Measurements from ENCODE around the gene PRCD.
A peak's percentile ranks its signal among the peaks of the same experiment; 100 is the strongest.

PRCD gene

DNA sequence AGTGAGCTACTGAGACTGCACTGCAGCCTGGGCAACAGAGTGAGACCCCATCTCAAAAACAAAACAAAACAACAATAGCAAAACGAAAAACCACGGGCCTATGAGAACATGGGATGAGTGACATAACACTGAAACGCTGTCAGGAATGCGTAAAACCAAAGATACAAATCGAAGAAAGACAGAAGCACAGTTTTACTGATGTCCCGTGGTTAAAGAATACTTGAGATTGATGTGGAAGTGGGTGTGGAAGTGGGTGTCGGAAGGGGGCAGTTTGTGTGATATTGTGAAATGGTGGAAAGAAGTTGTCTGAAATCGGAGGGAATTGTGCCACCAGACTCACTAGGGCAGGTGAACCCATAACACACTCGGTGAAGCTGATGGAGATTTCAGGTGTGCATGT, 36.3 kb downstream of the PRCD start:
- H3K4me1 Mint-ChIP-seq = no peaks in the 10 kb centered on the region
- H3K27ac Mint-ChIP-seq = peak overlapping the region; percentile 24
- H3K36me3 Mint-ChIP-seq = no peaks in the 10 kb centered on the region
- no peaks in the 10 kb centered on the region for H3K27me3 Mint-ChIP-seq
- no peaks in the 10 kb centered on the region for H3K9me3 Mint-ChIP-seq
- no peak overlapping the region for H3K4me3 Mint-ChIP-seq

DNA sequence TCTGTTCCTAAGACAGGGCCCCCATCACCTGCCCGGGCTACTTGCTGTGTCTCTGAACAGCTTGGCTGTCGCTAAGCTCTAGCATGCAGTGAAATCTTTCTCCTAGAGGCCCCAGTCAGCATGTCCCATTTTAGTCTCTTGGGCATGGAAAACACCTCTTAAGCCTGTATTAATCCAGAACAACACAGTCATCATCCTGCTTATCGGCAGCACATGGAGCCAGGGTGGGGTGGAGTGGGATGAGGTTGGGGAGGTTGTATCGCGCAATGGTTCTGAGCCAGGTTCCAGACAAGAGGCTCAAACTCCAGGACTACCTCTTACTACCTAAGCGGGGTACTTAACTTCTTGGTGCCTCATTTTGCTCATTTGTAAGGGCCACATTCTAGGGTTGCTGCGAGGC, 38.0 kb downstream of the PRCD start:
- Mint-ChIP-seq H3K27me3 (peaks cover 5% of the 10 kb centered on the region), H3K27ac (no peak overlapping the region), H3K4me1 (no peaks in the 10 kb centered on the region), H3K36me3 (no peaks in the 10 kb centered on the region), H3K4me3 (no peak overlapping the region), H3K9me3 (no peaks in the 10 kb centered on the region)

DNA sequence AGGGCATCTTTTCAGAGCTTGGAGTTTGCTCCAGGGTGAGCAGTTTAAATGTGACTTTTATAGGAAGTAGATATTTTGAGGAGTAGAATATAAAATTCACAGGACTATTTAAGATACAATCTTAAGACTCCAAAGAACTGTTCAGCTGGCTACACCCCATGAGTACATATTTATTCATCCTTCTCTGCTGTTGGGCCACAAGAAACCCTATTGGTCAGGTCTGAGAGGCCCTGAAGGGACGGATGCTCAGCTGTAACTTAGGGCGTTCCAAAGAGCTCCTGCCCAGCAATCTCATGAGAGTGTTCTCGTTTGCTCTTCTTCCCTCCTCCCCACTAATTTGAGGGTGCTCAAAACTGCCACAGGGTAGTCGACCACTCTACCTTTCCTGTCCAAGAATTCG, 38.5 kb downstream of the PRCD start:
- Mint-ChIP-seq H3K27me3 (peaks cover 5% of the 10 kb centered on the region), H3K4me1 (no peaks in the 10 kb centered on the region), H3K4me3 (no peak overlapping the region), H3K36me3 (no peaks in the 10 kb centered on the region), H3K9me3 (no peaks in the 10 kb centered on the region), H3K27ac (no peak overlapping the region)

DNA sequence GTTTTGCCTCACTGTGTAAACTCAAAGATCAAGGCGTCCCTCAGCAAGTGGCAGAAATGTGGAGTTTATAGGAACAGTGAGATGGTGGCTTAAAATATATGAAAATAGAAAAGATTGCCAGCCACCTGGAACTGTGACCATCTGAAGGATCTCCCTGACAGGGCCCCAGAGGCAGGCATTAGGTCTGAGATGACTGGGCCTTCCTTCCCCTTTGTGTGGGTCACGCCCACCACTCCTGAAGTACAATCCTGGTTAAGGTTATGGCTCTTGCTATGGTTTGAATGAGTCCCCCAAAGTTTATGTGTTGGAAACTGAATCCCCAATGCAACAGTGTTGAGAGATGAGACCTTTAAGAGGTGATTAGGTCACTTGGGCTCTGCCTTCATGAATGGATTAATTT, 39.4 kb downstream of the PRCD start:
- no peak overlapping the region for H3K4me3 Mint-ChIP-seq
- no peaks in the 10 kb centered on the region for H3K9me3 Mint-ChIP-seq
- no peaks in the 10 kb centered on the region for H3K4me1 Mint-ChIP-seq
- no peak overlapping the region for H3K27ac Mint-ChIP-seq
- no peaks in the 10 kb centered on the region for H3K36me3 Mint-ChIP-seq
- peaks cover 10% of the 10 kb centered on the region for H3K27me3 Mint-ChIP-seq

DNA sequence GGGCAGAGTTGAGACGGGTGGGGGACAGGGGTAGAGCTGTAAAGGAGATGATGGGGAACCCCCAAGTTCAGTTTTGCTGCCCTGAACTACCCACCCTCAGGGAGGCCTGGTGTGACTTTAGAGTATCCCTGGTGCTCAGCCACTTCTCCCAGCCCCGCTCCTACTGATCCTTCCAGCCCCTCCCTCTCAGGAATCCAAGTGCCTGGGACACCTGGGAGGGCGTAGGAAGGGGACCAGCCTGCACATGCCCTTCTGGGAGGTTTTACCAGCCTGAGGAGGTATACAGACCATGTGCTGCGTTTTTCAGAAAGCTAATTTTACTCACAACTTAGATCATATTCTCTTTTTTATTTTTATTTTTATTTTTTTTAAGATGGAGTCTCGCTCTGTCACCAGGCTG, 41.7 kb downstream of the PRCD start:
- no peaks in the 10 kb centered on the region for H3K9me3 Mint-ChIP-seq
- H3K36me3 Mint-ChIP-seq = no peaks in the 10 kb centered on the region
- no peak overlapping the region for H3K27ac Mint-ChIP-seq
- H3K4me3 Mint-ChIP-seq = no peak overlapping the region
- no peaks in the 10 kb centered on the region for H3K4me1 Mint-ChIP-seq
- peaks cover 10% of the 10 kb centered on the region for H3K27me3 Mint-ChIP-seq

DNA sequence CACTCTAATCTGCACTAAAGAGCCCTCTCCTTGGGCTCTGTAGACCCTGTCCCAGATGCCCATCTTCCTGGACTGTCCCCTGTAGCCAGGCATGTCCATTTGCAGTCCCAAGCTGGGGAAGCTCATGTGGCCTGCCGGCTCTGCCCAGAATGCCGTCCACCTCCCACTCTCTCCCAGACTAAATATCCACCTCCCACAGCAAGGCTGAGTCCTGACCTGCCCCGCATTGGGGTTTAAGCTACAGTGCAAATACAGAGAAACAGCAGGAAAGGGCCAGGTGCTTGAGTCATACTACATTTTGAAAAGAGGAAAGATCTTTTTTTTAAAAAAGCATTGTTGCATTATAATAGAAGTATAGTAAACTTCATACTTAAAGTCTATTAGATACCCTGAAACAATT, 42.8 kb downstream of the PRCD start:
- Mint-ChIP-seq H3K36me3 (no peaks in the 10 kb centered on the region), H3K9me3 (no peaks in the 10 kb centered on the region), H3K4me1 (peaks cover 8% of the 10 kb centered on the region), H3K27me3 (peaks cover 18% of the 10 kb centered on the region), H3K4me3 (no peak overlapping the region), H3K27ac (no peak overlapping the region)

DNA sequence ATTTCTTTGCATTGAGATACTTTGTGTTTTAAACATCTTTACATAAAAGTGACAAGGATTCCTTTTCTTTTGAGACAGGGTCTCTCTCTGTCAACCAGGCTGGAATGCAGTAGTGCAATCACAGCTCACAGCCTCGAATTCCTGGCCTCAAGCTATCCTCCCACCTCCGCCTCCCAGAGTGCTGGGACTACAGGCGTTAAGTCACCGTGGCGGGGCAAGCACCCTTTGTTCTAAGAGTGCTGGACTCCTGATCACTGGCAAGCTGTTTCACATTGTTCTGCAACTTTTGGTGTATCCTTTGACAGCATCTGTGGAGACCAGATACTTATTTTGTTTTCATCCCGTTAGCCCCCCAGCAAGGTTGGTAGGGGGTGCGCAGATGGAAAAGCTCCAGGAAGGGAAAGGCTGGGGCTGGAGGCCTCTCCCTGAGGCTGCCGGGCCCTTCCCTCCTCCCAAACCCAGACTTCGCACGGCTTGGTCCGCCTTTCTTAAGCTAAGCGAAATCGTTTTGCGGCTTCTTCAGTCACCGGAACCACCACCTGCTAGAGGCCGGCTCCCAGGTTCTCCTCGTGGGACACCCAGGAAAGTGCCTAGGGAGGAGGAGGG, 44.7 kb downstream of the PRCD start:
- H3K27ac Mint-ChIP-seq = no peak overlapping the region

DNA sequence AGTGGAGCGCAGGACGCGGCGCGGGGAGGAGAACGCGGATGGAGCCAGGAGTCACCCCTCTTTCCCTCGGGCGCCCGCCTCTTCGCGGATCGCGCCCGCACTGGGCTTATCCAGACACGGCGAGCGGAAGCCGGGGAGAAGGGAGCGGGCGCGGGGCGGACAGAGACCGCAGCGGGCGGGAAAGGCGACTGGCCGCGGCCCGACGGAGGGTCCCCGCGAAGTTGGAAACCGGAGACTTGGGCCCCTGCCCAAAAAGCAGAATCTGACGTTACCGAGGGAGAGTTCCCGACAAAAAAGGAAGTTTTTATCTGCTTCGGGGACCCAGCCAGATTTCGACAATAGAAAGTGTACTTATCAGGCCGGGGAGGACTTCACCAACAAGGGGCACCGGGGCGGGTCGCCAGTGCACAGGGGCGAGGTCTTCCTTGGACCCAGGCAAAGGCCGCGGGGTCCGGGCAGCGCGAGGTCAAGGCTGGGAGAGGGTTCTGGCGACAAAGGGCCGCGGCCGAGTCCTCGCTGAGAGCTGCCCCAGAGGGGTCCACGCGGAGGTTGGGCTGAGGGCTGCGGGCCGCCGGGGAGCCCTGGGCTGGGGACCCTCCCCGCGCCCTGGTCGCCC, 45.3 kb downstream of the PRCD start:
- H3K4me3 Mint-ChIP-seq = peak overlapping the region; percentile 63
- H3K9me3 Mint-ChIP-seq = no peaks in the 10 kb centered on the region
- H3K27me3 Mint-ChIP-seq = peaks cover 35% of the 10 kb centered on the region
- H3K36me3 Mint-ChIP-seq = peaks cover 5% of the 10 kb centered on the region
- H3K4me1 Mint-ChIP-seq = peaks cover 8% of the 10 kb centered on the region
- H3K27ac Mint-ChIP-seq = no peak overlapping the region

More for the DNA sequence above, 44.7 kb downstream of the PRCD start:
- Mint-ChIP-seq H3K36me3 (peaks cover 5% of the 10 kb centered on the region), H3K27me3 (peaks cover 31% of the 10 kb centered on the region), H3K4me1 (peaks cover 8% of the 10 kb centered on the region), H3K4me3 (peak overlapping the region; percentile 63), H3K9me3 (no peaks in the 10 kb centered on the region)

DNA sequence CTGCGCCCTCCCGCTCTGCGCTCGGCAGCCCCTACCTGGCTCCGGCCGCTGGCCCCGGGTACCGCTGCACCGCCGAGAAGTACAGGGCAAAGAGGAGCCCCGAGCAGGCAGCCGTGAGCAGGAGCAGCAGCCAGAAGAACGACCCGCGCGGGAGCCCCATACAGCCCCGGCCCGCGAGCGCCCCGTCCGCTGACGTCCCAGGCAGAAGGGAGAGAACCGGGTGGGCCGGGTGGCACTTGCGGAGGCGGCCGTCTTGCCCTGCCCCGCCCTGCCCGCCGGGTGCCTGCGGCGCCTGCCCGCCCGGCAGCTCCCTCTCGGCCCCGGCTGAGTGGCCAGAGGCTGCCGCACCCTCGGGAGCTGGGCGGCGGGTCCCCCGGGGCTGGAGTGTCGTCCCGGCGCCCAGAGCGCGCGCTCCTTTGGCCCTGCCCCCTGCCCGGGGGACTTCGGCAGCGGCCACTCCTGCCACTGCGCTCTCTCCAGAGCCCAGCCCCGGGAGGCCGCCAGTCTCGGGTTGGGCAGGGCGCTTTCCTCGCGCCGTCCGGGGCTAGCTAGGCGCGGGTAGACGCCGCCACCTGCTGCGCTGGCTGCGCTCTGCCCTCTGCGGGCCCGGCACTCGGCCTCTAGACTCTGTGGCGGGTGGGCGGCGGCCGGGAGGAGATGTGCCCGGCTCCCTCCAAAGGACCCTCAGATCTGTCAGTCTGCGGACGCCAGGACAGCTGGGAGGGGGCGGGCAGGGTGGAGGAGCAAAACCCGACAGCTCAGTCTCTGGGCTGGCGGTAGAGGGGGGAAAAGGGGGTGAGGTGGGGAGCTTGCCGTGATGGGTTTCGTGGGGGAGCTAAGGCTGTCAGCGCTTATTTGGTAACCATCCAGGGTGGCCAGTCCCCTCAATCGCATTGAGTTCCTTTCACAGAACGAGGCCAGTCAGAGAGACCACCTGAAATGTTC, 46.1 kb downstream of the PRCD start, which contains the start of gene ST6GALNAC2:
Gene ST6GALNAC2, minus strand, starts transcription at position 212 of the 945 bp plus-strand sequence. Its CDS starts 52 bp downstream, at position 160.
- Mint-ChIP-seq H3K4me3 (peak within 1 kb of the TSS; percentile 63), H3K9me3 (no peaks in the 10 kb centered on the region), H3K36me3 (peaks cover 5% of the 10 kb centered on the region), H3K27me3 (peaks cover 35% of the 10 kb centered on the region), H3K4me1 (peaks cover 8% of the 10 kb centered on the region), H3K27ac (no peak within 1 kb of the TSS)

DNA sequence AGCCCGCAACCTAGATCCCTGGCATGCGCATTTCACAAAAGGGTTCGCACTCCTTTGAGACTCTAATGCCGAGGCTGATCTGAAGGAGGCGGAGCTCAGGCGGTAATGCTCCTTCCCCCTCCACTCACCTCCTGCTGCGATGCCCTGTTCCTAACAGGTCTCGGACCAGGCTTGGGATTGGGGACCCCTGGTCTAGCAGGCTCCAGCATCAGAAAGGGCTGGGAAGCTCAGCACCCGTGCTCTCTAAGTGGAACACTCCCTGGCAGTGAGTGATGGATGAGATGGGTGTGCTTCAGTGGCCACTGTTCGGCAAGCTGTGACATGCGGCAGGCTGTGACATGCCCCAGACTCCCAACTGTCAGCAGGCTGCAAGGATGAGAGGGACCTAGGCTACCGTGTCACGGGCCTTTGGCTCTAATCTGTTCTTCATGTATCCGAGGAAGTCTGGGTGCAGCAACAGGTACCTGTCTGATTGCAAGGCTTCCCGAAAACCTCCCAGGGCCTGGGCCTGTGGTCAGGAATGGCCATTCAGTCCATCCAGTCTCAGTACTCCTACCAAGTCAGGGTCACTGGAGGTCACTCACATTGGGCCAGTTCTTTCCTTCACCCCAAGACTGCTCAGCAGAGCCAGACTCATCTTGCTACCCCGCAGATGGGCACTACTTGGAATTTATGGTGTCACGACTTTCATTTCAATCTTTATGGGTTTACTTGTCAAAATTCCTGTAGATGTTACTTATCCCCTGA, 47.1 kb downstream of the PRCD start:
- no peak overlapping the region for H3K27ac Mint-ChIP-seq
- H3K4me1 Mint-ChIP-seq = peaks cover 8% of the 10 kb centered on the region
- H3K4me3 Mint-ChIP-seq = peak overlapping the region; percentile 8
- H3K9me3 Mint-ChIP-seq = no peaks in the 10 kb centered on the region
- H3K27me3 Mint-ChIP-seq = peaks cover 35% of the 10 kb centered on the region
- H3K36me3 Mint-ChIP-seq = peaks cover 5% of the 10 kb centered on the region

DNA sequence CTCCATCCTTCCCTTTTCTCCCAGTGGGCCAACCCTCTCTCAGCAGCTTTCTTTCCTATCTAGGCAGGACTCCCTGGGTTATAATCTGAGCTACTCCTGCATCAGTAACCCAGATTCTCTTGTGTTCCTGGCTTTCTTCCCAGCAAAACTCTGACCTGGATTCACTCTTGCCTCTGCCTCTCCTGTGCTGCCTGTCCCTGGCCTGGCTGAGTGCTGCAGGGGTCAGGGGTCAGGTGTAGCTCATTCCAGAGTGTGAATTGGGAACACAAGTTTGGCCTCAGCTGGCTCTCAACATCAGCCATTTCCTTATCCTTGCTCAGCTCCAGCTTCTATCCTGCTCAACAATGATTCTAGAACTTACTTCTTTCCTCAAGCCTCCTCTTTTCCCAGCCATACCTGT, 48.3 kb downstream of the PRCD start:
- H3K4me3 Mint-ChIP-seq = no peak overlapping the region
- H3K27ac Mint-ChIP-seq = no peak overlapping the region
- H3K9me3 Mint-ChIP-seq = no peaks in the 10 kb centered on the region
- H3K27me3 Mint-ChIP-seq = peaks cover 29% of the 10 kb centered on the region
- H3K4me1 Mint-ChIP-seq = peaks cover 8% of the 10 kb centered on the region
- peaks cover 5% of the 10 kb centered on the region for H3K36me3 Mint-ChIP-seq

DNA sequence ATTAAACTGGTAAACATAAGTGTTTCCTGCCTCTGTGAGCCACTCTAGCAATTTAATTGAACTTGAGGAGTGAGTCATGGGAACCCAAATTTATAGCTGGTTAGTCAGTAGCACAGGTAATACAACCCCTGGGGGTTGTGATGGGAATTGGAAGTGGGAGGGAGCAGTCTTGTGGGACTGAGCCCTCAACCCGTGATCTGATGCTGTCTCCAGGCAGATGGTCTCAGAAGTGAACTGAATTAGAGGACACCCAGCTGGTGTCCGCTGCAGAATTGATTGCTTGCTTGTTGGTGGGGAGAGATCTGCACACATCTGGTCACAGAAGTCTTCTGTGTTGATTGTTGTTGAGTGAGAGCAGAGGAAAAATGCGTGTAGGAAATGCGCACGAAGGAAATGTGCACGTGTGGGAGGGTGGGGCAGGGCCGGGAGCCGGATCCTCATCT, 53.6 kb downstream of the PRCD start:
- H3K9me3 Mint-ChIP-seq = no peaks in the 10 kb centered on the region
- peaks cover 3% of the 10 kb centered on the region for H3K36me3 Mint-ChIP-seq
- no peak overlapping the region for H3K27ac Mint-ChIP-seq
- H3K27me3 Mint-ChIP-seq = peaks cover 17% of the 10 kb centered on the region
- no peak overlapping the region for H3K4me3 Mint-ChIP-seq
- H3K4me1 Mint-ChIP-seq = no peaks in the 10 kb centered on the region

DNA sequence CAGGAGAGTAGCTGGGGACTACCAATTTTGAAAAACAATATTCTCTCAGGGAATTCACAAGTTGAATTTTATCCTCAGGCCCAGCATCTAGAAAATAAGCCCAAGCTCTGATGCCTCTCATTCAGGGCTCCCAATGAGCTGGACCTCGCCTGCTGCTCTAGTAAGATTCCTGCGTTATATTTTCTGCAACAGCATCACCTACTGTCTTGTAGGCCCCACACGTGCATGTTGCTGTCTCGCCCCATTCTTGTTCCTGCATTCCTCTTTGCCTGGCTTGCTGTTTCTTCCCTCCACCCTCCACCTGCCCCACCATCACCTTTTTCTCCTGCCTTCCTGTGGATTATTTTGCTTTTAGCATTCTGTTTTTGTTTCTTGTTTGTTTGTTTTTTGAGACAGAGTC, 54.1 kb downstream of the PRCD start:
- Mint-ChIP-seq H3K4me1 (no peaks in the 10 kb centered on the region), H3K4me3 (no peak overlapping the region), H3K9me3 (no peaks in the 10 kb centered on the region), H3K36me3 (no peaks in the 10 kb centered on the region), H3K27me3 (peaks cover 13% of the 10 kb centered on the region), H3K27ac (no peak overlapping the region)

DNA sequence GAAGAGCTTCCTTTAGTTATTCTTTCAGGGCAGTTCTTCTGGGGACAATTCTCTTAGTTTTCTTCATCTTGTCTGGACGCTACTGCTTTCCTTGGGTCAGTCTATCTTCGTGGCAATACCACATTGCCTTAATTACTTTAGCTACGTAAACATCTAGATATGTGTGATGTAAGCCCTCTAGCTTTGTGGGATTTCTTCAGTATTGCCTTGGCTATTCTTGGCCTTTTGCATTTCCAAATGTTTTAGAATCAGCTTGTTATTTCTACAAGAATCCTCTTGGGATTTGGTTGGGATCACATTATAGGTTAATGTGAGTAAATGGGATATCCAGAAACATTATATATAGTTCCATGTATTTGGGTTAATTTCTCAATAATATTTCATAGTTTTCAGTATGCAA, 54.8 kb downstream of the PRCD start:
- H3K4me3 Mint-ChIP-seq = no peak overlapping the region
- no peak overlapping the region for H3K27ac Mint-ChIP-seq
- H3K36me3 Mint-ChIP-seq = no peaks in the 10 kb centered on the region
- peaks cover 8% of the 10 kb centered on the region for H3K27me3 Mint-ChIP-seq
- no peaks in the 10 kb centered on the region for H3K9me3 Mint-ChIP-seq
- no peaks in the 10 kb centered on the region for H3K4me1 Mint-ChIP-seq
